Smooth muscle cell (in vitro differentiated cells): ENCODE measurements around the gene PIF1. TPM values are rescaled to one million over a fixed set of nuclear protein-coding genes. Genes with fewer than 3 reads are reported as not detected.

Source experiments
- DNase-seq: peaks from one replicate; lab custom pipeline; 2025; ENCODE audit not compliant: unreplicated experiment; lab: John Stamatoyannopoulos, UW
- H2AFZ ChIP-seq: fragments of 200-600 bp; sonication (generic); 2 replicates; pipeline ENCODE4 v1.6.0; 2016; ENCODE audit warnings: antibody characterized with exemption, low read depth, mild to moderate bottlenecking
- H3F3A ChIP-seq: fragments of 200-600 bp; sonication (generic); 2 replicates; pipeline ENCODE4 v1.6.0; 2017; ENCODE audit warnings: antibody characterized with exemption, low read depth
- H3K27ac ChIP-seq: fragments of 200-600 bp; sonication (generic); 2 replicates; pipeline ENCODE4 v1.5.1; 2016; ENCODE audit warnings: low read depth, mild to moderate bottlenecking
- H3K27me3 ChIP-seq: fragments of 200-600 bp; sonication (generic); 2 replicates; pipeline ENCODE4 v1.6.1; 2016; ENCODE audit warnings: low read depth, mild to moderate bottlenecking
- H3K36me3 ChIP-seq: fragments of 200-600 bp; sonication (generic); 2 replicates; pipeline ENCODE4 v1.5.1; 2016; ENCODE audit warnings: low read depth
- H3K4me1 ChIP-seq: fragments of 200-600 bp; sonication (generic); 2 replicates; pipeline ENCODE4 v1.5.1; 2016; ENCODE audit warnings: low read depth
- H3K4me2 ChIP-seq: fragments of 200-600 bp; sonication (generic); 2 replicates; pipeline ENCODE4 v1.6.0; 2016; ENCODE audit warnings: mild to moderate bottlenecking
- H3K4me3 ChIP-seq: fragments of 200-600 bp; sonication (generic); 2 replicates; pipeline ENCODE4 v1.5.1; 2016; ENCODE audit warnings: mild to moderate bottlenecking
- H3K79me2 ChIP-seq: fragments of 200-600 bp; sonication (generic); 2 replicates; pipeline ENCODE4 v1.6.0; 2016; ENCODE audit warnings: low read depth, mild to moderate bottlenecking
- H3K9ac ChIP-seq: fragments of 200-600 bp; sonication (generic); 2 replicates; pipeline ENCODE4 v1.6.0; 2016; ENCODE audit warnings: low read depth
- H3K9me3 ChIP-seq: fragments of 200-600 bp; sonication (generic); replicated peaks from 2 replicates; pipeline ENCODE4 v1.5.1; 2016; ENCODE audit warnings: low read depth
- H4K20me1 ChIP-seq: fragments of 200-600 bp; sonication (generic); 2 replicates; pipeline ENCODE4 v1.6.0; 2016; ENCODE audit warnings: low read depth
- CTCF ChIP-seq: fragments of 200-600 bp; sonication (generic); IDR thresholded peaks from 2 replicates; pipeline ENCODE4 v1.5.1; 2017; ENCODE audit warnings: borderline replicate concordance, mild to moderate bottlenecking, antibody characterized with exemption; ENCODE audit not compliant: insufficient read depth, poor library complexity, severe bottlenecking
- WGBS: methylation state at CpG from one replicate; pipeline ENCODE4 v1.1.7; 2016; ENCODE audit warnings: low lambda C conversion rate; 5-methylcytosine and 5-hydroxymethylcytosine counted together
- polyA plus RNA-seq: library from polyadenylated mRNA; unstranded; fragments of >200 nt; fragmentation: Nextera tagmentation; extraction: Ambion mirVana; gene quantifications from 2 replicates; pipeline ENCODE4 v1.2.1, GENCODE V29; 2016
- total RNA-seq: library from RNA; depleted of rRNA; stranded (reverse); fragments of >200 nt; gene quantifications from 2 replicates; pipeline ENCODE4 v1.2.3, GENCODE V29; 2014

PIF1 gene
- total and polyA plus RNA-seq, 2 experiments from 2014 or later, result 1.5 to 1.6 TPM

GRCh38 chr15:64776402-64776786 is 49.1 kb downstream of the PIF1 start:
- Histone ChIP-seq H3F3A (no peaks in the 10 kb centered on the region), H3K4me2 (peak overlapping the region; percentile 98), H3K36me3 (no peaks in the 10 kb centered on the region), H3K27me3 (no peaks in the 10 kb centered on the region), H3K9me3 (no peaks in the 10 kb centered on the region), H3K4me3 (peak overlapping the region; percentile 78), H3K79me2 (peaks cover 22% of the 10 kb centered on the region), H3K27ac (no peak overlapping the region), H3K4me1 (peaks cover 7% of the 10 kb centered on the region), H2AFZ (peak overlapping the region; percentile 93), H4K20me1 (peaks cover 13% of the 10 kb centered on the region), H3K9ac (peak overlapping the region; percentile 53)
- TF ChIP-seq CTCF, result no peak
- DNase-seq, result no peak
- whole genome bisulfite sequencing, result 15% methylated on average over 25 of the region's 25 CpGs

GRCh38 chr15:64775551-64776401 is 49.7 kb downstream of the PIF1 start, which contains the start of gene RBPMS2:
Gene RBPMS2, minus strand, starts transcription at chr15:64775589. Its CDS starts 270 bp downstream, at chr15:64775319.
- peak within 1 kb of the TSS; percentile 53 for H3K9ac ChIP-seq
- no peak within 1 kb of the TSS for H3K27ac ChIP-seq
- no peaks in the 10 kb centered on the region for H3F3A ChIP-seq
- H3K4me3 ChIP-seq, result peak within 1 kb of the TSS; percentile 78
- peaks cover 13% of the 10 kb centered on the region for H4K20me1 ChIP-seq
- no peaks in the 10 kb centered on the region for H3K27me3 ChIP-seq
- H3K79me2 ChIP-seq, result peaks cover 28% of the 10 kb centered on the region
- peaks cover 7% of the 10 kb centered on the region for H3K4me1 ChIP-seq
- peak within 1 kb of the TSS; percentile 93 for H2AFZ ChIP-seq
- TF ChIP-seq CTCF, result no peak
- H3K4me2 ChIP-seq, result peak within 1 kb of the TSS; percentile 98
- no peak for DNase-seq
- WGBS, result under 1% methylated on average over 17 of the region's 90 CpGs
- H3K9me3 ChIP-seq, result no peaks in the 10 kb centered on the region
- H3K36me3 ChIP-seq, result no peaks in the 10 kb centered on the region

- H2AFZ ChIP-seq, result peak overlapping the region; percentile 91
- no peak overlapping the region for H3K9ac ChIP-seq
- H3K9me3 ChIP-seq, result no peaks in the 10 kb centered on the region
- TF ChIP-seq CTCF, result no peak
- H3K79me2 ChIP-seq, result peaks cover 36% of the 10 kb centered on the region
- H3K4me3 ChIP-seq, result peak overlapping the region; percentile 78
- no peak for DNase-seq
- H3K36me3 ChIP-seq, result no peaks in the 10 kb centered on the region
- no peaks in the 10 kb centered on the region for H3F3A ChIP-seq
- H3K4me1 ChIP-seq, result peaks cover 7% of the 10 kb centered on the region
- no peak overlapping the region for H3K27ac ChIP-seq
- no peaks in the 10 kb centered on the region for H3K27me3 ChIP-seq
- under 1% methylated on average over 39 of the region's 115 CpGs for WGBS
- H4K20me1 ChIP-seq, result peaks cover 13% of the 10 kb centered on the region
- peak overlapping the region; percentile 90 for H3K4me2 ChIP-seq
Measured at GRCh38 chr15:64774629-64775493, 50.6 kb downstream of the PIF1 start.
